H7 (cell line): Measurements from ENCODE around the gene ANP32A. TPM values are rescaled to one million over a fixed set of nuclear protein-coding genes. Genes with fewer than 3 reads are reported as not detected.

Experiments
- DNase-seq: peaks from one replicate; pipeline ENCODE4 v3.0.0; 2012
- H3K27me3 ChIP-seq: 2 replicates; pipeline ENCODE4 v1.6.0; 2011; ENCODE audit warnings: mild to moderate bottlenecking, low read length; ENCODE audit not compliant: control insufficient read depth, insufficient read depth
- H3K36me3 ChIP-seq: replicated peaks from 2 replicates; pipeline ENCODE4 v1.5.1; 2011; ENCODE audit warnings: low read length; ENCODE audit not compliant: control insufficient read depth, insufficient read depth
- H3K4me3 ChIP-seq: 2 replicates; pipeline ENCODE4 v1.5.1; 2011; ENCODE audit warnings: low read depth, mild to moderate bottlenecking, control low read depth, low read length, moderate library complexity; ENCODE audit not compliant: insufficient read depth
- total RNA-seq: library from RNA; depleted of rRNA; stranded (reverse); fragments of >200 nt; shearing (Covaris generic); gene quantifications from 2 replicates; pipeline ENCODE4 v1.2.3, GENCODE V29; 2014; rRNA removed

ANP32A gene
- total RNA-seq, 1 experiment from 2014 or later: 107 TPM

DNA sequence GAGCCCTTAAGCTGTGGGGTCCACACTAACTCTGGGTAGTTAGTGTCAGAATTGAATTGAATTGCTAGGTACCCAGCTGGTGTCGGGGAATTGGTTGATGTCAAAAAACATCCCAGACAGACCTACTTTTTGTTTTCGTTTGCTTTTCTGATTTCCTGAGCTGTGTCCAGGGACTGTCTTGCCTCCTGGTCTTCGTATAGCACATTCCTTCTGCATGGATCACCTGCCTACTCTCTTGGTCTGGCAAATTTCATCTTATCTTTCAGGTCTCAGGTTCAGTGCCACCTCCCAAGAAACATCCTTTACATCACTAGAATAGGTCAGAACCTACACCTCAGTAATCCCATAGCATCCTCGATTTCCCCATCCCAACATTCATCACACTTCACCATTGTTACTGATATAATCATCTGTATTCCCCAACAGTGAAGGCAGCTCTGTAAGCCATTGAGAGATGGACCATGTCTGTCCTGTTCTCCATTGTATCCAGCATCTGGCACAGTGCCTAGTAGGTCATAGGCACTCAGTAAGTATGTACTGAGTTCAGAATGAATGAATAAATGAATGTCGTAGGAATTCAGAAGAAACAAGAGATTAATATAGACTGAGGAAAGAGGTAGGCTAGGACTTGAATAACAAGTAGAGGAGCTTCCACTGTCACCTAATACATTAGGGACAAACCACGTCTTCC is 81.2 kb downstream of the ANP32A start:
- H3K4me3 ChIP-seq: no peak overlapping the region
- no peaks in the 10 kb centered on the region for H3K27me3 ChIP-seq
- DNase-seq: no peak
- H3K36me3 ChIP-seq: no peaks in the 10 kb centered on the region

DNA sequence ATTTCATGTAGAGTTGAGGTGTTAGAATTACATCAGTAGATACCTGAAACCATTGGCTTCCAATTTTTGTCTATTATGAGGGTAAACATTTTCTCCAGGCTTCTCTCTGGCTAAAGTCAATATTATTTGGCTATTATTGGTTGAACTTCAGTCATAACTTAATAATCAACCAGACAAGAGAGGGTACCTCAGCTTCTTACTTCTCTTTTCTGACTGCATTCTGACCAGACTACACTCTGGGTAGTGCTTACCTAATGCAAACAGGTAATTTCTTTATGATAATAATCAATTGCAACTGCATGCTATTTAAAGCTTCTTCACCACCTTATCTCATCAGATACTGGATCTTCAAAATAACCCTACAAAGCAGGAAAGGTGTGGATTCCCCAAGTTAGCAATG is 85.1 kb downstream of the ANP32A start:
- DNase-seq: no peak
- no peaks in the 10 kb centered on the region; the same call in 1 of the 2 replicates for H3K27me3 ChIP-seq
- H3K36me3 ChIP-seq: no peaks in the 10 kb centered on the region
- H3K4me3 ChIP-seq: no peak overlapping the region

DNA sequence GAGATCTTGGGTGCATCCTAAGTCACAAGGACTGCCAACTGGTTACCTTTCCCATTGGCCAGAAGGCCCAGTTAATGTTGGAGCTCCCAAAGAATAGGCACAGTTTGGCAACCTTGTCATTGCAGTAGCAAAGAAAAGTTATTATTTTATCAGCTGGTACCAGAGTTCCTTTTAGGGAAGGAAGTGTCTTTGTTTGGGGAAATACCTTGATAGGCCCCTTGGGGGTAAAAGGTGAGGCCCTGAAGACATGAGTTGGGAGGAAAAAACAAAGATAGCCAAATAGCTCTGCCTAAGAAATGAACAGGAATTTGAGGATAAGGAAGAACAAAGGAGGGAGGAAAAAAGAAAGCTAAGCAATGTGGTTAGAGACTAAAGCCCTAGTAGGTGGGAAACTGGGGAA is 85.8 kb downstream of the ANP32A start:
- no peaks in the 10 kb centered on the region for H3K36me3 ChIP-seq
- no peak overlapping the region for H3K4me3 ChIP-seq
- H3K27me3 ChIP-seq: no peaks in the 10 kb centered on the region; the same call in 1 of the 2 replicates
- no peak for DNase-seq

DNA sequence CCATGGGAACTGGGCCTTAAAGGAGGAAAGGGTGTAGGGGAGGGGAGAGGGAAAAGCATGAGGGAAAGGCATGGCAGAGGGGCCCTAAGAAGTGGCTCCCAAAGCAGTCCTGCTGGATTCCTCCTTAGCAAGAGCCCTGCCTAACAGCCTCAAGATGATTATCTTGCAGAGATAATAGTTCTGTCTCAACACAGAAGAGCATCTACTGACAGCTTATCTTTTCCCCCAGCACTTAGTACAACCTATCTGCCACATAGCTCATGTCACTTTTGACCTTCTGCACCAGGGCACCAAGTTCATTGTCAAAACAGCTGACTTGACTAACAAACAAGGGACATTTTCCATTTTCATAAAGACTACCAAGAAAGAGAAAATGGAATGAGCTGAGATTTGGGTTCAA is 86.3 kb downstream of the ANP32A start:
- Histone ChIP-seq H3K36me3 (no peaks in the 10 kb centered on the region), H3K27me3 (no peaks in the 10 kb centered on the region; the same call in 1 of the 2 replicates), H3K4me3 (no peak overlapping the region)
- no peak for DNase-seq

DNA sequence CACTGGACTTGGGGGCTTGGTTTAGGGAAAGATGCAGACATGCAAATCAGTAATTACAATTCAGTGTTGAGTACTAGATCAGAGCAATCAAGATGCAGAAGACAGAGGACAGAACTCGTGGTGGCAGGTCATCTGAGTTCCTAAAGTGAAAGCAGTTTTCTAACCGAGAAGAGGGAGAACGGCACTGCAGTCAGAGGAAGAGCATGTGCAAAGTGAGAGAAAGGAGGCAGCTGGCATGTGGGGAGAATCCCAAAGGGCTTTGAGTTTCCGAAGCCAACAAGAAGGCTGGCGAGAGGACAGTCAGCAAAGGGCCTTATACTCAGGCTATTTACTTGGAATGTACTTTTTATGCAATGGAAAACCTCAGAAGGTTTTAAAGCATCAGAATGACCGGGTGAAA is 87.0 kb downstream of the ANP32A start:
- Histone ChIP-seq H3K27me3 (no peaks in the 10 kb centered on the region; the same call in 1 of the 2 replicates), H3K4me3 (no peak overlapping the region), H3K36me3 (no peaks in the 10 kb centered on the region)
- no peak for DNase-seq

DNA sequence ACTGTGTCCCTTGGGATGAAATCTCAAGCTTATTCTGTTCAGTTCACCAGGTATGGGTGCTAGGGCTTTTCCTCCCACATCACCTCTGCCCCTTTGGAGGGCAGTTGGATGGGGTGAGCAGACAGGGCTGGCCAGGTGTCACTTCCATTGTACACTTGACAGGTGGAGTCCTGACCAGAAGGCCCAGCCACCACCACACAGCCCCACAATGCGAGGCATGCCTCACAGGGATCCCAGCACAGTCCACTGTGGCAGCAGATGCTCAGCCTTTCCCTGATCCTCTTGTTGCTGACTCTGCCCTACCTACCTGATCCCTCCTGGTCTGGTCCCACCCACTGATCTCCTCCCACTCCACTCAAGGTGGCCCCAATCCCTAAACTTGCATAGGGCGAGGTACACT is 88.2 kb downstream of the ANP32A start:
- H3K36me3 ChIP-seq: no peaks in the 10 kb centered on the region
- no peak for DNase-seq
- no peak overlapping the region for H3K4me3 ChIP-seq
- H3K27me3 ChIP-seq: no peaks in the 10 kb centered on the region; the same call in 1 of the 2 replicates

DNA sequence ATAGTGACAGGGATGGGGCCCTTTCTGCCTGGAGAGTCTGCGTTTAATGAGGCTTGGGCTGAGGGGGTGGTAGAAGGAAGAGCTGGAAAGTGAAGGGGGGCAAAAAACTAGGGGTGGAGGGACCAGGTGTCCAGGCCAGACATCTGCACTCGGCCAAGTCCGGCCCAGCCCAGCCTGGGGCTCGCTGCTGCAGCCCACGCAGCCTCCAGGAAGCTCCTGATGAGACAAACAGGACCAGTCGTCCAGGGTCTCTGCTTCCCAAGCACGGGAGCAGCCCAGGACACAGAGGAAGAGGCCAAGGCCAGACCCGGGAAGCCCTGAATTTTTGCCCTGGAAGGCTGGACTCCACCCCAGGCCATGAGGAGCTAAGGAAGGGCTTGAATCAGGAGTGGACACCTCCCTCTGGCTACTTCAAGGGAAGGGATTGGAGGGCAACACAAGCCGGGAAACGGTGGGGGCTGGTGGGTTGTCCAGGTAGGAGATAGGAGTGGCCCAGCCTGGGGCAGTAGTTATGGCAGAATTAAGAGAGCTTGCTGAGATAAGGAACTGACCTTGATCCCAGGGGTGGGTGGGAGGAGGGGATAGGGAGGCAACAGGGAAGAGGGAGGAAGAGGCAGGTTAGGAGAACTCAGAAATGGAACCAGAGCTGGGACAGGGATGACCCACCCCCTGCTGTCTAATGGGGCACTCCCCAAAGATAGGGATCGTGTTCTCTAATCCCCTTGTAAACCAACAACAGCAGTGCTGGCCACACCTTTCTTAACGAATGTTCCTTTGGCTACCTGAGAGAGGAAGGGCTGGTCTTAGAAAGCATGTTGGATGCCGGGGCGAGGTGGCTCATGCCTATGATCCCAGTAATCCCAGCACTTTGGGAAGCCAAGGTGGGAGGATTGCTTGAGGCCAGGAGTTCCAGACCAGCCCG is 89.5 kb downstream of the ANP32A start:
- no peak for DNase-seq
- Histone ChIP-seq H3K36me3 (no peaks in the 10 kb centered on the region), H3K27me3 (no peaks in the 10 kb centered on the region; the same call in none of the 2 replicates), H3K4me3 (no peak overlapping the region)

DNA sequence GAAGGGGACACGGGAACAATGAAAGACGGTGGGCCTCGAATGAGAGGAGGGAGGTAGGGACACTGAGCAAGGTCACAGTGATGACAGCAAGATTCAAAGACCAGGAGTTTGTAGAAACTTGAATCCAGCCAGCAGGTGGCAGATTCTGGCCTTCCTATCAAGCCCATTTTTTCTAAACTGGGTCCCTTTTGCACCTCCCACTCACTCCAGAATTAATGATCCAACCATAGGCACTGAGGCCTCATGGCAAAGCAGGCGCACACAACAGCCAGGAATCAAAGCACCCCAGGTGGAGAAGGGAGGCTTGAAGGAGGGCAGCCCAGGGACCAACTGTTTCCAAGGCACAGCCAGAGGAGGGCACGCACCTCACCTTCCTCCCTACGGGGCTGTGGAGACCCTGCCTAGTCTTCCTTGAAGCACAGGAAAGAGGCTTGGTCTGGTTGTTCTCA is 90.2 kb downstream of the ANP32A start:
- H3K27me3 ChIP-seq: no peaks in the 10 kb centered on the region; the same call in none of the 2 replicates
- DNase-seq: peak; percentile 76
- H3K36me3 ChIP-seq: no peaks in the 10 kb centered on the region
- H3K4me3 ChIP-seq: no peak overlapping the region

DNA sequence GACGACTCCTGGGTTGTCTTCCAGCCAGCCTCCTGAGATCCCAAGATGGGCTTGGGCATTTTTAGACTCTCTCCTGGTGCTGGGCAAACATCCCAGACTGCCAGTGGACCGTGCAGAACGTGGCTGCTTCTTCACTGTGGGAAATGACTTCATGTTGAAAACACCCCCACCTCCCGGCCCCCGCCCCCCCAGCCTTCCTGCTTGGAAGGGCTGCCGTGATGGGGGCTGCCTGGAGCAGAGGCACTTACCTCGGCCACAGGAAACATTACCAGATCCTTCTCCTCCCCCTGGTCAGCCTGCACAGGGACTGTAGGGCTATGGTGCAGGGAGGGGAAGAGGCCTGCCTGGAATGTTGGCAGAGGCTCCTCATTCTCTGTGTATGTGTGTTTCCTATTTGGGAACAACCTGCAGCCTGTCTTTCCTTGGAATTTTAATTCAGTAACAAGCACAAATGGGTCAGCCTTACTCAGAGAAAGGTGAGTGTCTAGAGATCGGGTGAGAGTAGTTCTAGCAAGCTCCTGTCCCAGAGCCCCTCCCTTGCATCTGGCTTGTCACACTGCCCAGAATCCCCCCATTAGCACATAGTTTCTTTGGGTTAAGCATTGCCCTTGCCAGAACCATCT is 90.8 kb downstream of the ANP32A start:
- DNase-seq: no peak
- Histone ChIP-seq H3K4me3 (no peak overlapping the region), H3K36me3 (no peaks in the 10 kb centered on the region), H3K27me3 (no peaks in the 10 kb centered on the region; the same call in none of the 2 replicates)

Other genes with a start within 250 kb of the ANP32A start
- 3.8 and 5.4 TPM in 2 replicates for gene CORO2B, start 241.9 kb downstream of the ANP32A start, total RNA-seq
- 0.33 and 0.48 TPM in 2 replicates for gene SPESP1, start 109.6 kb upstream of the ANP32A start, total RNA-seq
- not detected in 2 replicates for gene NOX5, start 193.8 kb upstream of the ANP32A start, total RNA-seq